GM12878 (cell line): ENCODE results near the gene METTL4. TPM values are rescaled to one million over a fixed set of nuclear protein-coding genes. Genes with fewer than 3 reads are reported as not detected.

Experiments
- EZH2 ChIP-seq: IDR thresholded peaks from 2 replicates; pipeline ENCODE4 v1.6.1; 2012; ENCODE audit warnings: low read depth, mild to moderate bottlenecking, control low read depth, inconsistent platforms, low read length, borderline replicate concordance; ENCODE audit not compliant: control insufficient read depth
- FOXM1 ChIP-seq: IDR thresholded peaks from 2 replicates; pipeline ENCODE4 v1.6.1; 2012; ENCODE audit warnings: low read depth, mild to moderate bottlenecking, inconsistent platforms, low read length, moderate library complexity
- LARP7 ChIP-seq: fragments of 450-650 bp; IDR thresholded peaks from 2 replicates; pipeline ENCODE4 v1.6.1; 2017; ENCODE audit warnings: mild to moderate bottlenecking
- NFXL1 ChIP-seq: fragments of 450-650 bp; IDR thresholded peaks from 2 replicates; pipeline ENCODE4 v1.6.1; 2017; ENCODE audit warnings: antibody characterized with exemption, mild to moderate bottlenecking, borderline replicate concordance
- NFYA ChIP-seq: IDR thresholded peaks from 2 replicates; pipeline ENCODE4 v1.6.1; 2011; ENCODE audit warnings: low read depth, mild to moderate bottlenecking, low read length, improper control_type of control experiment, borderline replicate concordance
- NR2C1 ChIP-seq: fragments of 450-650 bp; IDR thresholded peaks from 2 replicates; pipeline ENCODE4 v1.6.1; 2017; ENCODE audit warnings: antibody characterized with exemption, mild to moderate bottlenecking, moderate library complexity
- NR2F1 ChIP-seq: fragments of 450-650 bp; conservative IDR thresholded peaks from 2 replicates; pipeline ENCODE4 v1.6.1; 2017; ENCODE audit warnings: mild to moderate bottlenecking
- PAX8 ChIP-seq: fragments of 450-650 bp; IDR thresholded peaks from 2 replicates; pipeline ENCODE4 v1.6.1; 2017; ENCODE audit warnings: mild to moderate bottlenecking, moderate library complexity
- SMC3 ChIP-seq: IDR thresholded peaks from 2 replicates; pipeline ENCODE4 v1.6.1; 2011; ENCODE audit warnings: low read length, improper control_type of control experiment, borderline replicate concordance
- SPI1 ChIP-seq: IDR thresholded peaks from 2 replicates; pipeline ENCODE4 v1.6.1; 2011; ENCODE audit warnings: low read depth, mild to moderate bottlenecking, low read length, moderate library complexity, borderline replicate concordance; ENCODE audit not compliant: insufficient read depth
- SRF ChIP-seq, 2 experiments: IDR thresholded peaks; 2 replicates each; pipeline ENCODE4 v1.6.1; 2011; ENCODE audit warnings: low read depth in 2 of 2, low read length in 2 of 2, mild to moderate bottlenecking in 1 of 2, moderate library complexity in 1 of 2
- TCF7 ChIP-seq: IDR thresholded peaks from 2 replicates; pipeline ENCODE4 v1.6.1; 2014; ENCODE audit warnings: antibody characterized with exemption, borderline replicate concordance
- ZBED1 ChIP-seq: IDR thresholded peaks from 2 replicates; pipeline ENCODE4 v1.6.1; 2016; ENCODE audit warnings: borderline replicate concordance
- polyA plus RNA-seq, 11 experiments: library from polyadenylated mRNA; depleted of rRNA in 4 of 11; unstranded in 6 of 11; stranded (reverse) in 5 of 11; fragments of >200 nt; fragmentation: Nextera tagmentation in 4 of 11; fragmentation: Illumina TruSeq in 1 of 11; extraction: Ambion mirVana in 4 of 11; extraction: Trizol in 1 of 11; gene quantifications; 1 replicate in 1 of 11; 2 replicates in 10 of 11; pipeline versions ENCODE4 v1.2.1 to v1.2.3, GENCODE V29; 2011 to 2016; ENCODE audit warnings: inconsistent platforms in 2 of 11, missing spikeins in 2 of 11, low read depth in 1 of 11
- total RNA-seq, 4 experiments: library from RNA; depleted of rRNA in 3 of 4; stranded (reverse); fragments of >200 nt in 3 of 4; fragmentation: Illumina TruSeq in 1 of 4; extraction: Trizol in 1 of 4; gene quantifications; 2 replicates each; pipeline versions ENCODE4 v1.2.1 to v1.2.3, GENCODE V29; 2013 to 2021
- TF ChIP-seq, protein P1 (sequence below): IDR thresholded peaks from 2 replicates; pipeline ENCODE4 v1.6.1; 2011; ENCODE audit warnings: borderline replicate concordance, low read depth, mild to moderate bottlenecking, moderate library complexity, mixed read lengths, low read length; ENCODE audit not compliant: insufficient read depth; ENCODE audit errors: extremely low read length
- TF ChIP-seq, protein P2 (sequence below): fragments of 450-650 bp; IDR thresholded peaks from 2 replicates; pipeline ENCODE4 v1.6.1; 2017; ENCODE audit warnings: mild to moderate bottlenecking, moderate library complexity
- TF ChIP-seq, protein P3 (sequence below), 3 experiments: IDR thresholded peaks in 2 of 3; conservative IDR thresholded peaks in 1 of 3; 2 replicates each; pipeline ENCODE4 v1.5.1; 2011; ENCODE audit warnings: low read depth in 3 of 3, low read length in 3 of 3, mild to moderate bottlenecking in 3 of 3, control low read depth in 2 of 3, moderate library complexity in 2 of 3, inconsistent platforms in 1 of 3, mixed read lengths in 1 of 3; ENCODE audit not compliant: control insufficient read depth in 2 of 3, insufficient read depth in 1 of 3; ENCODE audit errors: extremely low read depth in 1 of 3
- TF ChIP-seq, protein P4 (sequence below): fragments of 450-650 bp; conservative IDR thresholded peaks from 2 replicates; pipeline ENCODE4 v1.6.1; 2017; ENCODE audit warnings: mild to moderate bottlenecking, moderate library complexity
- TF ChIP-seq, protein P5 (sequence below): fragments of 450-650 bp; IDR thresholded peaks from 2 replicates; pipeline ENCODE4 v1.6.1; 2014; ENCODE audit warnings: mild to moderate bottlenecking

Gene METTL4
- total and polyA plus RNA-seq, 10 of the 15 experiments (the other 5 are each of a cell fraction or from before 2014, with no cell fraction given) = 4.9 to 15.2 (median 12.3) TPM

DNA sequence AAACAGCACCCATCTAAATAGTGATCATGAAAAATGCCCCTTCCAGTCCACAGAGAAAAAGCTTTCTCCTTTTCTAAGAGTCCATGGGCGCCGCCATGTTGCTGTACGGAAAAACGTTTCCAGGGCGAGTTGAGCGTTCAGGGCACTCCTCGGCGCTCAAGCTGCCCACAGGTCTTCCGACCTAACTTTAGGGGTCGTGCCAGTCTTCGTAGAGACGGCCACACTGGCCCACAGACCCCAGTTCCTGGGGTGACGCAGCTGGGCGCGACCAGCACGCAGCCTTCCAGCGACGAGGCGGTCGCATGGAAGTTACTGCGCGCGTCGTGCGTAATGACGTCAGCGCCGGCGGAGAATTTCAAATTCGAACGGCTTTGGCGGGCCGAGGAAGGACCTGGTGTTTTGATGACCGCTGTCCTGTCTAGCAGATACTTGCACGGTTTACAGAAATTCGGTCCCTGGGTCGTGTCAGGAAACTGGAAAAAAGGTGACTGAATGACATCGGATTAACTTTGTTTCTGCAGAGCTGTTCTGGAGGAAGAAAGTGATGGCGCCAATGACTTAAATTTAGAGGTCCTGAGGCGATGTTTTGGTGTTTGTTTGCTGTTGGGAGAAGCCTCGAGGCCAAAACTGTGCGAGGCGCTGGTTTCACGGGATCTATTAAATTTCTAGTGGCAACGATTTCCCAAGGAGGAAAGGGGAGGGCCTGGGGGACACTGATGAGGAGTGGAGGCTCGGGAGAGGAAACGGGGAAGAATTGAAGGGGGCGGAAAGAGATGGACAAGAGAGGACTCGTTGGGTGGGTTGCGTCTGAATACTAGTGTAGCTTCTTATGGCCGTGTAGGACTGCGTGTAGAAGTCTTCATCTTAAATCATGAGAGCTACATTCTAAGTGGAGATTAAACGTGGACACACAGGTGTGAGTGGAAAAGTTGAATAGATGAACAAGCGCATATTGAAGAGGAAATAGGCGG, at the start of gene METTL4, which contains the start of gene NDC80 (continued):
- TF ChIP-seq FOXM1 (peak; percentile 80), PAX8 (no peak), LARP7 (peak; percentile 19; the same call in 1 of the 2 replicates), NR2C1 (peak; percentile 63), SPI1 (no peak), NR2F1 (no peak), SRF (IDR thresholded peaks at IDR 0.05; ENCODE audit: low read depth in 2 of 2, low read length in 2 of 2) (peak in 1 of 2 experiments; percentile 92; a peak in 2 of 4 replicates), NFYA (no peak), NFXL1 (no peak), ZBED1 (no peak), SMC3 (no peak), TCF7 (no peak), EZH2 (no peak)
- TF ChIP-seq, protein P1, sequence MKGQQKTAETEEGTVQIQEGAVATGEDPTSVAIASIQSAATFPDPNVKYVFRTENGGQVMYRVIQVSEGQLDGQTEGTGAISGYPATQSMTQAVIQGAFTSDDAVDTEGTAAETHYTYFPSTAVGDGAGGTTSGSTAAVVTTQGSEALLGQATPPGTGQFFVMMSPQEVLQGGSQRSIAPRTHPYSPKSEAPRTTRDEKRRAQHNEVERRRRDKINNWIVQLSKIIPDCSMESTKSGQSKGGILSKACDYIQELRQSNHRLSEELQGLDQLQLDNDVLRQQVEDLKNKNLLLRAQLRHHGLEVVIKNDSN = no peak
- TF ChIP-seq, protein P2, sequence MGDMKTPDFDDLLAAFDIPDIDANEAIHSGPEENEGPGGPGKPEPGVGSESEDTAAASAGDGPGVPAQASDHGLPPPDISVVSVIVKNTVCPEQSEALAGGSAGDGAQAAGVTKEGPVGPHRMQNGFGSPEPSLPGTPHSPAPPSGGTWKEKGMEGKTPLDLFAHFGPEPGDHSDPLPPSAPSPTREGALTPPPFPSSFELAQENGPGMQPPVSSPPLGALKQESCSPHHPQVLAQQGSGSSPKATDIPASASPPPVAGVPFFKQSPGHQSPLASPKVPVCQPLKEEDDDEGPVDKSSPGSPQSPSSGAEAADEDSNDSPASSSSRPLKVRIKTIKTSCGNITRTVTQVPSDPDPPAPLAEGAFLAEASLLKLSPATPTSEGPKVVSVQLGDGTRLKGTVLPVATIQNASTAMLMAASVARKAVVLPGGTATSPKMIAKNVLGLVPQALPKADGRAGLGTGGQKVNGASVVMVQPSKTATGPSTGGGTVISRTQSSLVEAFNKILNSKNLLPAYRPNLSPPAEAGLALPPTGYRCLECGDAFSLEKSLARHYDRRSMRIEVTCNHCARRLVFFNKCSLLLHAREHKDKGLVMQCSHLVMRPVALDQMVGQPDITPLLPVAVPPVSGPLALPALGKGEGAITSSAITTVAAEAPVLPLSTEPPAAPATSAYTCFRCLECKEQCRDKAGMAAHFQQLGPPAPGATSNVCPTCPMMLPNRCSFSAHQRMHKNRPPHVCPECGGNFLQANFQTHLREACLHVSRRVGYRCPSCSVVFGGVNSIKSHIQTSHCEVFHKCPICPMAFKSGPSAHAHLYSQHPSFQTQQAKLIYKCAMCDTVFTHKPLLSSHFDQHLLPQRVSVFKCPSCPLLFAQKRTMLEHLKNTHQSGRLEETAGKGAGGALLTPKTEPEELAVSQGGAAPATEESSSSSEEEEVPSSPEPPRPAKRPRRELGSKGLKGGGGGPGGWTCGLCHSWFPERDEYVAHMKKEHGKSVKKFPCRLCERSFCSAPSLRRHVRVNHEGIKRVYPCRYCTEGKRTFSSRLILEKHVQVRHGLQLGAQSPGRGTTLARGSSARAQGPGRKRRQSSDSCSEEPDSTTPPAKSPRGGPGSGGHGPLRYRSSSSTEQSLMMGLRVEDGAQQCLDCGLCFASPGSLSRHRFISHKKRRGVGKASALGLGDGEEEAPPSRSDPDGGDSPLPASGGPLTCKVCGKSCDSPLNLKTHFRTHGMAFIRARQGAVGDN = peak; percentile 42; the same call in 1 of the 2 replicates
- TF ChIP-seq, protein P3, sequence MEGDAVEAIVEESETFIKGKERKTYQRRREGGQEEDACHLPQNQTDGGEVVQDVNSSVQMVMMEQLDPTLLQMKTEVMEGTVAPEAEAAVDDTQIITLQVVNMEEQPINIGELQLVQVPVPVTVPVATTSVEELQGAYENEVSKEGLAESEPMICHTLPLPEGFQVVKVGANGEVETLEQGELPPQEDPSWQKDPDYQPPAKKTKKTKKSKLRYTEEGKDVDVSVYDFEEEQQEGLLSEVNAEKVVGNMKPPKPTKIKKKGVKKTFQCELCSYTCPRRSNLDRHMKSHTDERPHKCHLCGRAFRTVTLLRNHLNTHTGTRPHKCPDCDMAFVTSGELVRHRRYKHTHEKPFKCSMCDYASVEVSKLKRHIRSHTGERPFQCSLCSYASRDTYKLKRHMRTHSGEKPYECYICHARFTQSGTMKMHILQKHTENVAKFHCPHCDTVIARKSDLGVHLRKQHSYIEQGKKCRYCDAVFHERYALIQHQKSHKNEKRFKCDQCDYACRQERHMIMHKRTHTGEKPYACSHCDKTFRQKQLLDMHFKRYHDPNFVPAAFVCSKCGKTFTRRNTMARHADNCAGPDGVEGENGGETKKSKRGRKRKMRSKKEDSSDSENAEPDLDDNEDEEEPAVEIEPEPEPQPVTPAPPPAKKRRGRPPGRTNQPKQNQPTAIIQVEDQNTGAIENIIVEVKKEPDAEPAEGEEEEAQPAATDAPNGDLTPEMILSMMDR (IDR thresholded peaks at IDR 0.05 in 2 of 3, conservative IDR thresholded peaks at IDR 0.05 in 1 of 3; ENCODE audit: control insufficient read depth in 2 of 3, extremely low read depth in 1 of 3, insufficient read depth in 1 of 3, low read depth in 3 of 3, low read length in 3 of 3) = 0 out of 6 replicates have a peak, but pooled peaks of 1 of the 3 experiments have one; percentile 12
- TF ChIP-seq, protein P4, sequence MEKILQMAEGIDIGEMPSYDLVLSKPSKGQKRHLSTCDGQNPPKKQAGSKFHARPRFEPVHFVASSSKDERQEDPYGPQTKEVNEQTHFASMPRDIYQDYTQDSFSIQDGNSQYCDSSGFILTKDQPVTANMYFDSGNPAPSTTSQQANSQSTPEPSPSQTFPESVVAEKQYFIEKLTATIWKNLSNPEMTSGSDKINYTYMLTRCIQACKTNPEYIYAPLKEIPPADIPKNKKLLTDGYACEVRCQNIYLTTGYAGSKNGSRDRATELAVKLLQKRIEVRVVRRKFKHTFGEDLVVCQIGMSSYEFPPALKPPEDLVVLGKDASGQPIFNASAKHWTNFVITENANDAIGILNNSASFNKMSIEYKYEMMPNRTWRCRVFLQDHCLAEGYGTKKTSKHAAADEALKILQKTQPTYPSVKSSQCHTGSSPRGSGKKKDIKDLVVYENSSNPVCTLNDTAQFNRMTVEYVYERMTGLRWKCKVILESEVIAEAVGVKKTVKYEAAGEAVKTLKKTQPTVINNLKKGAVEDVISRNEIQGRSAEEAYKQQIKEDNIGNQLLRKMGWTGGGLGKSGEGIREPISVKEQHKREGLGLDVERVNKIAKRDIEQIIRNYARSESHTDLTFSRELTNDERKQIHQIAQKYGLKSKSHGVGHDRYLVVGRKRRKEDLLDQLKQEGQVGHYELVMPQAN = peak; percentile 99
- TF ChIP-seq, protein P5, sequence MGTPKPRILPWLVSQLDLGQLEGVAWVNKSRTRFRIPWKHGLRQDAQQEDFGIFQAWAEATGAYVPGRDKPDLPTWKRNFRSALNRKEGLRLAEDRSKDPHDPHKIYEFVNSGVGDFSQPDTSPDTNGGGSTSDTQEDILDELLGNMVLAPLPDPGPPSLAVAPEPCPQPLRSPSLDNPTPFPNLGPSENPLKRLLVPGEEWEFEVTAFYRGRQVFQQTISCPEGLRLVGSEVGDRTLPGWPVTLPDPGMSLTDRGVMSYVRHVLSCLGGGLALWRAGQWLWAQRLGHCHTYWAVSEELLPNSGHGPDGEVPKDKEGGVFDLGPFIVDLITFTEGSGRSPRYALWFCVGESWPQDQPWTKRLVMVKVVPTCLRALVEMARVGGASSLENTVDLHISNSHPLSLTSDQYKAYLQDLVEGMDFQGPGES = no peak
